Keratinocyte (primary cell): Measurements from ENCODE around the gene NTRK1. TPM values are rescaled to one million over a fixed set of nuclear protein-coding genes. Genes with fewer than 3 reads are reported as not detected.
A peak's percentile ranks its signal among the peaks of the same experiment; 100 is the strongest.

Source experiments
- DNase-seq: peaks from one replicate; pipeline ENCODE4 v3.0.0-alpha.2; 2011; ENCODE audit warnings: low read depth, missing footprints, low spot score
- FAIRE-seq: peaks from 2 replicates; lab custom pipeline; 2011; peaks lifted over from hg19 to GRCh38; lab: Jason Lieb, UNC
- H2AFZ ChIP-seq: 2 replicates; pipeline ENCODE4 v1.6.0; 2012; ENCODE audit warnings: low read length, control low read depth, inconsistent platforms; ENCODE audit not compliant: control insufficient read depth
- H3K27ac ChIP-seq: 2 replicates; pipeline ENCODE4 v1.5.1; 2011; ENCODE audit warnings: low read length; ENCODE audit not compliant: control insufficient read depth, insufficient read depth
- H3K27me3 ChIP-seq: 3 replicates; pipeline ENCODE4 v1.6.0; 2011; ENCODE audit warnings: low read length; ENCODE audit not compliant: control insufficient read depth, insufficient read depth; ENCODE audit errors: extremely low read depth
- H3K36me3 ChIP-seq, 2 experiments: 2 replicates in 1 of 2; 3 replicates in 1 of 2; pipeline ENCODE4 v1.5.1; 2011; ENCODE audit warnings: low read length in 2 of 2, mild to moderate bottlenecking in 1 of 2; ENCODE audit not compliant: control insufficient read depth in 2 of 2, insufficient read depth in 2 of 2; ENCODE audit errors: extremely low read depth in 1 of 2
- H3K4me1 ChIP-seq: 3 replicates; pipeline ENCODE4 v1.5.1; 2011; ENCODE audit warnings: low read length; ENCODE audit not compliant: control insufficient read depth, insufficient read depth; ENCODE audit errors: extremely low read depth
- H3K4me2 ChIP-seq: 3 replicates; pipeline ENCODE4 v1.6.0; 2011; ENCODE audit warnings: low read depth, low read length; ENCODE audit not compliant: control insufficient read depth, insufficient read depth; ENCODE audit errors: extremely low read depth
- H3K4me3 ChIP-seq, 3 experiments: fragments of 200-600 bp in 1 of 3; sonication (generic) in 1 of 3; 2 replicates in 2 of 3; 3 replicates in 1 of 3; pipeline ENCODE4 v1.5.1; 2011 to 2016; ENCODE audit warnings: low read length in 3 of 3, mild to moderate bottlenecking in 3 of 3, control low read depth in 2 of 3, inconsistent platforms in 1 of 3, low read depth in 1 of 3, mixed read lengths in 1 of 3, mixed run types in 1 of 3, moderate library complexity in 1 of 3; ENCODE audit not compliant: control insufficient read depth in 2 of 3, insufficient read depth in 2 of 3; ENCODE audit errors: extremely low read depth in 1 of 3
- H3K79me2 ChIP-seq: 2 replicates; pipeline ENCODE4 v1.6.0; 2012; ENCODE audit warnings: low read length; ENCODE audit not compliant: control insufficient read depth, insufficient read depth
- H3K9ac ChIP-seq: 3 replicates; pipeline ENCODE4 v1.6.0; 2011; ENCODE audit warnings: low read length; ENCODE audit not compliant: control insufficient read depth, insufficient read depth; ENCODE audit errors: extremely low read depth
- H3K9me1 ChIP-seq: 3 replicates; pipeline ENCODE4 v1.6.0; 2011; ENCODE audit warnings: low read length; ENCODE audit not compliant: control insufficient read depth, insufficient read depth; ENCODE audit errors: extremely low read depth
- H3K9me3 ChIP-seq: 2 replicates; pipeline ENCODE4 v1.5.1; 2012; ENCODE audit warnings: low read depth, low read length; ENCODE audit not compliant: control insufficient read depth
- H4K20me1 ChIP-seq: 3 replicates; pipeline ENCODE4 v1.6.0; 2011; ENCODE audit warnings: low read length; ENCODE audit not compliant: control insufficient read depth, insufficient read depth; ENCODE audit errors: extremely low read depth
- CTCF ChIP-seq, 3 experiments: IDR thresholded peaks in 1 of 3; conservative IDR thresholded peaks in 1 of 3; optimal IDR thresholded peaks in 1 of 3; 2 replicates in 2 of 3; 3 replicates in 1 of 3; pipeline versions ENCODE3 to v1.5.1; 2011; ENCODE audit warnings: low read length in 3 of 3, mild to moderate bottlenecking in 3 of 3, moderate library complexity in 2 of 3, control low read depth in 1 of 3, inconsistent platforms in 1 of 3; ENCODE audit not compliant: insufficient read depth in 2 of 3; ENCODE audit errors: extremely low read depth in 1 of 3
- EZH2 ChIP-seq: IDR thresholded peaks from one replicate; pipeline ENCODE4 v1.6.1; 2012; ENCODE audit warnings: inconsistent platforms, mild to moderate bottlenecking, low read length, moderate library complexity
- dilution Hi-C: fragments of 300-500 bp; cut with MboI; formaldehyde crosslinking; loops from one replicate; pipeline ENCODE4 v1.7.0; 2020; ENCODE audit warnings: low sequenced_read_pairs; ENCODE audit not compliant: extremely low pct_ligation_motif_present
- polyA plus RNA-seq, 5 experiments: library from polyadenylated mRNA; depleted of rRNA in 3 of 5; stranded (reverse) in 3 of 5; stranded (forward) in 1 of 5; unstranded in 1 of 5; fragments of >200 nt; gene quantifications; 1 replicate in 1 of 5; 2 replicates in 3 of 5; 3 replicates in 1 of 5; pipeline versions ENCODE4 v1.2.1 to v1.2.3, GENCODE V29; 2011 to 2012; ENCODE audit warnings: missing spikeins in 2 of 5, low read depth in 1 of 5, low replicate concordance in 1 of 5

The NTRK1 gene
- polyA plus RNA-seq, 1 donor (not counting 4 experiments of a cell fraction or from before 2014, with no cell fraction given), result 0.03 TPM

GRCh38 chr1:156812293-156812990, 48.2 kb upstream of the NTRK1 start:
- no peak overlapping the region for H3K4me3 ChIP-seq
- DNase-seq (no peak), FAIRE-seq (peak; percentile 41)
- H3K4me1 ChIP-seq, result peaks cover 48% of the 10 kb centered on the region
- H3K79me2 ChIP-seq, result no peaks in the 10 kb centered on the region
- peak overlapping the region; percentile 69 for H3K4me2 ChIP-seq
- no peaks in the 10 kb centered on the region for H3K27me3 ChIP-seq
- H3K9ac ChIP-seq, result no peak overlapping the region
- TF ChIP-seq CTCF (optimal IDR thresholded peaks at IDR 0.05 in 1 of 3, IDR thresholded peaks at IDR 0.05 in 1 of 3, conservative IDR thresholded peaks at IDR 0.05 in 1 of 3; ENCODE audit: extremely low read depth in 1 of 3, insufficient read depth in 2 of 3, low read length in 3 of 3), result no peak
- no peak for TF ChIP-seq EZH2
- no peaks in the 10 kb centered on the region for H4K20me1 ChIP-seq
- H3K36me3 ChIP-seq, result no peaks in the 10 kb centered on the region
- no peaks in the 10 kb centered on the region for H3K9me3 ChIP-seq
- no peak overlapping the region for H3K27ac ChIP-seq
- H2AFZ ChIP-seq, result no peak overlapping the region
- dilution Hi-C loops, result no loop called here
- H3K9me1 ChIP-seq, result no peaks in the 10 kb centered on the region

- dilution Hi-C loops, result no loop called here
- Histone ChIP-seq H3K4me3 (peak overlapping the region; percentile 25 to 59 (median 27)), H3K27ac (no peak overlapping the region), H3K4me1 (peaks cover 48% of the 10 kb centered on the region), H2AFZ (peak overlapping the region; percentile 34), H3K4me2 (peak overlapping the region; percentile 69), H3K9me1 (no peaks in the 10 kb centered on the region), H3K9me3 (no peaks in the 10 kb centered on the region), H3K36me3 (no peaks in the 10 kb centered on the region), H3K79me2 (no peaks in the 10 kb centered on the region), H3K27me3 (no peaks in the 10 kb centered on the region), H3K9ac (no peak overlapping the region), H4K20me1 (no peaks in the 10 kb centered on the region)
- FAIRE-seq (no peak), DNase-seq (no peak)
- TF ChIP-seq CTCF (optimal IDR thresholded peaks at IDR 0.05 in 1 of 3, IDR thresholded peaks at IDR 0.05 in 1 of 3, conservative IDR thresholded peaks at IDR 0.05 in 1 of 3; ENCODE audit: extremely low read depth in 1 of 3, insufficient read depth in 2 of 3, low read length in 3 of 3) (no peak), EZH2 (no peak)
Observed at GRCh38 chr1:156813298-156813697, 47.4 kb upstream of the NTRK1 start.
